ENCODE data around the gene LNX1. TPM values are rescaled to one million over a fixed set of nuclear protein-coding genes. Genes with fewer than 3 reads are reported as not detected.

The LNX1 gene
- total and polyA plus RNA-seq, 10 of the 15 experiments (the other 5 are each of a cell fraction or from before 2014, with no cell fraction given), result 0.72 to 1.4 (median 1.0) TPM

GRCh38 chr4:53576676-53577372 lies 14.5 kb downstream of the LNX1 start (continued):
- TF ChIP-seq ZBTB4 (CRISPR knock-in tag; IDR thresholded peaks at IDR 0.05) (no peak), MEF2B (IDR thresholded peaks at IDR 0.05; ENCODE audit: partially characterized antibody, poor library complexity, severe bottlenecking) (no peak), POLR2AphosphoS5 (IDR thresholded peaks at IDR 0.05; ENCODE audit: low read length) (no peak), TCF7 (IDR thresholded peaks at IDR 0.05; ENCODE audit: borderline replicate concordance) (no peak), POLR2AphosphoS2 (IDR thresholded peaks at IDR 0.05; ENCODE audit: low read depth, low read length) (no peak)
- TF ChIP-seq, protein P1, sequence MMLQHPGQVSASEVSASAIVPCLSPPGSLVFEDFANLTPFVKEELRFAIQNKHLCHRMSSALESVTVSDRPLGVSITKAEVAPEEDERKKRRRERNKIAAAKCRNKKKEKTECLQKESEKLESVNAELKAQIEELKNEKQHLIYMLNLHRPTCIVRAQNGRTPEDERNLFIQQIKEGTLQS (IDR thresholded peaks at IDR 0.05; ENCODE audit: borderline replicate concordance, extremely low read depth, low read depth, low read length), result no peak

DNA sequence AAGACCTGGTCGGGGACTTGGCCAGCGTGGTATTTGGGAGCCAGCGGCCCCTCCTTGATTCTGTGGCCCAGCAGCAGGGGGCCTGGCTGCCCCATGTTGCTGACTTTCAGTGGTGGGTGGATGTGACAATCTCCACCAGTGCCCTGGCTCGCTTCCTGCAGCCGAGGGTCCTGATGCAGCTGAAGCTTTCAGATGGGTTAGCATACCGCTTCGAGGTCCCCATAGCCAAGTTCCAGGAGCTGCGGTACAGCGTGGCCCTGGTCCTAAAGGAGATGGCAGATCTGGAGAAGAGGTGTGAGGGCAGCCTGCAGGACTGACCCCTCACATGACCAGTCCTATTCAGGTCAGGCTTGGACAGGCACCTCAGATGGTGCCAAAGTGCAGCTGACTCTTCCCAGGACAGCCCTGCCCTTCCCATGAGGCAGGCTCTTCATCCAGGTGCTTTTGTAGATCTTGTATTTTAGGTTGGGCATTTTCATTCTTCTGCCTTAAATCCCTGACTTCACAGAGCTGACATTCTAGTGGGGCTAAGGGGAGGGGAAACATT lies 15.1 kb downstream of the LNX1 start:
- H3K4me2 ChIP-seq (ENCODE audit: control insufficient read depth, insufficient read depth), result no peak overlapping the region
- in situ Hi-C loops (cut with MboI), result no loop called here
- no peak overlapping the region for H3K4me3 ChIP-seq
- H4K20me1 ChIP-seq (ENCODE audit: control insufficient read depth, insufficient read depth), result no peaks in the 10 kb centered on the region
- TF ChIP-seq TCF7 (IDR thresholded peaks at IDR 0.05; ENCODE audit: borderline replicate concordance) (no peak), MYC (IDR thresholded peaks at IDR 0.05; ENCODE audit: insufficient read depth, insufficient read length, insufficient replicate concordance, low read length, severe bottlenecking) (no peak), POLR2A (IDR thresholded peaks at IDR 0.05; ENCODE audit: low read depth, low read length) (no peak), RCOR1 (conservative IDR thresholded peaks at IDR 0.05; ENCODE audit: low read depth, low read length) (no peak), MAX (IDR thresholded peaks at IDR 0.05; ENCODE audit: low read depth, low read length) (no peak), RUNX3 (IDR thresholded peaks at IDR 0.05; ENCODE audit: low read length) (no peak), JUND (IDR thresholded peaks at IDR 0.05; ENCODE audit: low read depth, low read length) (no peak), TCF12 (IDR thresholded peaks at IDR 0.05; ENCODE audit: low read depth, low read length) (no peak), BACH1 (IDR thresholded peaks at IDR 0.05; ENCODE audit: borderline replicate concordance) (no peak)
- TF ChIP-seq, protein P2, sequence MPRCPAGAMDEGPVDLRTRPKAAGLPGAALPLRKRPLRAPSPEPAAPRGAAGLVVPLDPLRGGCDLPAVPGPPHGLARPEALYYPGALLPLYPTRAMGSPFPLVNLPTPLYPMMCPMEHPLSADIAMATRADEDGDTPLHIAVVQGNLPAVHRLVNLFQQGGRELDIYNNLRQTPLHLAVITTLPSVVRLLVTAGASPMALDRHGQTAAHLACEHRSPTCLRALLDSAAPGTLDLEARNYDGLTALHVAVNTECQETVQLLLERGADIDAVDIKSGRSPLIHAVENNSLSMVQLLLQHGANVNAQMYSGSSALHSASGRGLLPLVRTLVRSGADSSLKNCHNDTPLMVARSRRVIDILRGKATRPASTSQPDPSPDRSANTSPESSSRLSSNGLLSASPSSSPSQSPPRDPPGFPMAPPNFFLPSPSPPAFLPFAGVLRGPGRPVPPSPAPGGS (IDR thresholded peaks at IDR 0.05; ENCODE audit: borderline replicate concordance, insufficient read depth, low read depth, low read length, poor library complexity, severe bottlenecking), result no peak
- no peaks in the 10 kb centered on the region for H3K36me3 ChIP-seq (ENCODE audit: control insufficient read depth in 2 of 2, insufficient read depth in 2 of 2, low read length in 1 of 2)
- H3K27ac ChIP-seq (ENCODE audit: control insufficient read depth, insufficient read depth), result no peak overlapping the region
- intact Hi-C loops (cut with micrococcal nuclease; ENCODE audit: unreplicated experiment), result no loop called here
- no peak for FAIRE-seq
- no peak overlapping the region for H2AFZ ChIP-seq (ENCODE audit: control insufficient read depth, low read depth, low read length)
- BruUV-seq (replicated peaks), result no TSS peak
- no peak overlapping the region for H3K9ac ChIP-seq (ENCODE audit: control insufficient read depth, insufficient read depth, low read length)
- no peaks in the 10 kb centered on the region for H3K4me1 ChIP-seq (ENCODE audit: control insufficient read depth, insufficient read depth, low read length)
- no peaks in the 10 kb centered on the region for H3K27me3 ChIP-seq (replicated peaks in 1 of 2; ENCODE audit: control insufficient read depth in 2 of 2, insufficient read depth in 2 of 2, low read length in 1 of 2)
- no peaks in the 10 kb centered on the region for H3K9me3 ChIP-seq (replicated peaks; ENCODE audit: control insufficient read depth, insufficient read depth, low read length)
- WGBS (ENCODE audit: insufficient coverage, insufficient replicate concordance, low lambda C conversion rate, missing lambda C conversion rate), result 51% methylated on average over 9 of the region's 9 CpGs
- no peak for DNase-seq (ENCODE audit: low read depth, low spot score)
- no peak for ATAC-seq
- RAD21 ChIA-PET (ENCODE audit: unreplicated experiment), result no interaction called here
- no peaks in the 10 kb centered on the region for H3K79me2 ChIP-seq (ENCODE audit: control insufficient read depth, insufficient read depth, low read length)
- SMC1A ChIA-PET (ENCODE audit: uncharacterized antibody, unreplicated experiment), result interaction anchor here (1.9 kb wide), 1 partner anchor 18 kb away, joined by 5 read pairs; no protein-coding TSS in a partner anchor
- CTCF ChIA-PET, result interaction anchor here (0.6 kb wide), 1 partner anchor 94 kb away, joined by 3 read pairs; no protein-coding TSS in a partner anchor
- POLR2A ChIA-PET, result interaction anchor here (0.9 kb wide), 1 partner anchor 131 kb away, joined by 3 read pairs; no protein-coding TSS in a partner anchor

All from GM12878 (cell line).